GM19043 (cell line): ENCODE measurements around the gene FAHD1.

Experiments
- ATAC-seq: cut with Tn5 transposase; IDR thresholded peaks from one replicate; pipeline ENCODE4 v1.9.1; 2021; ENCODE audit warnings: low read depth; ENCODE audit not compliant: unreplicated experiment

FAHD1 gene

DNA sequence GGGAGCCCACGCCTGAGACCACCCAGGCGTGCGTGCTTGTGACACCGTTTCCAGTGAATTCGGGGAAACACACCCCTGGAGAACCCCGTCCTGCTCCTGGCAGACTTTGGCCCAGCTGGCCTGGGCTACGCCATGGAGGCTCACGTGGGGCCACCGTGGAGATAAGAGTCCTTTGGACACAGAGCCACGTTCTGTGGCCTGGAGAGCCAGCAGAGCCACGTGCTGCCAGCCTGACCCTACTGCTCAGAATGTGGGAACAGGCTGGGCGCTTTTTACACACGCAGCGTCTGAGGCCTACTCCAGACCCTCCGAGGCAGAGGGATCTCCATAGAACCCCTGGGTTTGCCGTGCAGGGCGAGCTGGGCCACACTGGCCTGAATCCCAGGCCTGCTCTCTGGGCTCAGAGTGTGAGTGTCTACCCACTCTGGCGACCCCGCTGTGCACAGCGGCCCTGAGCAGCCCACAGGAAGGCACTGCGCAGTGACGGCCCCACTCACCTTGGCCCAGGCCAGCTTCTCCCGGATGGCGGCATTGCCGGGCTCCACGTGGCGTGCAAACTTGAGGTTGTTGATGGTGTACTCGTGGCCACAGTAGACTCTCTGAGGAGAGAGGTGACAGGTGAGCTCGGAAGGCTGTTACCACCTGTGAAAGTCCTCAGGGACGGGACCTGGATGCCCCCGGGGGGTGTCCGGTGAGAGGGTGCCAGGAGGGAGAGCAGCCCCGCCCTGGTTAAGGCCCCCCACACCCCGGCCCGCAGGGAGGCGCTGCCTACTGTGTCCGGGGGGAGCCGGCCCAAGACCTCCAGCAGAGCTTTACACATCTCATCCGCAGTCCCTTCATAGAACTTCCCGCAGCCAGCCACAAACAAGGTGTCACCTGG is 10.4 kb upstream of the FAHD1 start:
- no peak for ATAC-seq

DNA sequence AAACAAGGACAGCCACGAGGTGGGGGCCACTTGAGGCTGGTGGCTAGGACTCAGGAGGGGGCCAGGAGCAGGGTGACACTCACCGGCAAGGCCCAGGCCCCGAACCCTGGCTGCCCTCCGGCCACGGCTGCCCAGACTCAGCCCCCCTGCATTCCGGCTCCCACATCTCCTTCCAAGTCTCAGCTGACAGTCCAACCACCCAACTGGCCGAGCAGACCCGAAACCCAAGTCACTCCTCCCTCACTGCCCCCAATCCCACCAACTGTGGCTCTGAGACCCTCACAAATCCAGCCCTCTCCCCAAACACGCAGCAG is 9.8 kb upstream of the FAHD1 start:
- no peak for ATAC-seq

DNA sequence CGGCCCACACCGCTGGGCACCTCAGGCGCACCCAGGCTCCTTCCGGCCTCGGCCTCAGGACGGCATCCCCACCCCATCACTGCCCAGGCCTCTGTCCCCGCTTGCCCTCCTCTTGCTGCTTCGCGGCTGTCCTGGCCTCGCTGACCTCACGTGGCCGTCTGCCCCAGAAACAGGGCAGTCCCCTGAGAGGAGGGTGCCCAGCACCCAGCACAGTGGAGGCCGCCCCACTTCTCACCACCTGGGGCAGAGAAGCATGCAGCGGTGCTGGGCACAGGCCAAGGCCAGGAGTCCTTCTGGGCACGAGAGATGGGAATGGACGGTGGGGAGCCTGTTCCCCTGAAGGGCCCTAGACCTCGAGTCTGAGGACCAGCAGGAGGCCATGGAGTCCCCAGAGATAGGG is 9.3 kb upstream of the FAHD1 start:
- ATAC-seq: no peak

DNA sequence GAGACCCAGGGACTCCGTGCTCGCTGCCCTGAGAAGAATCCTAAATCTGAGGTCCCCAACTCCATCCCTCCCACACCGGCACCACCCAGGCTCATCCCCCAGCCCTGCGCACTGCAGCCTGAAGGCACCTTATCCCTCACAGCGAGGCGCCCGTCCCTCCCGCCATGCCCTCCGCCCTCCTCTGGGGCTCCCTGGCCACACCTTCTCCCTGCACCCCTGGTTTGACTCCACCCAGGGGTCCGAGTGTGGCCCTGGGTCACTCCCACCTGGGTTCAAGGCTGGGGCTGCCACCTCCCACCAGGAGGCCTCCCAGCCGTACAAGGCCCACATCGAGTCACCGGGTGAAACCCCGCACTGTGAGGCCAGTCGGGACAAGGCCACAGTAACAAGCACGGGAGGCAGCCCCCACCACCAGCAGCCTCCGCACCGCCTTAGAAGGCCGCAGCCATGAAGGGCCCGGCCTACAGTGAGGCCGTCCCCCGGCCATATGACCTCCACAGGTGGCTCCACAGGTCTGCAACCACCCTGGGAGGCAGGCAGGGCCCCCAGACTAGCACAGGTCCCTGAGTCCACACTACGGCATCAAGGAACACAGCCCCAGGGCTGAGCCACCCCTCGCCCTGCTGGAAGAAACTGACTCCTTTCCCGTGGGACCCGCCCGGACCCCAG is 8.7 kb upstream of the FAHD1 start:
- no peak for ATAC-seq

DNA sequence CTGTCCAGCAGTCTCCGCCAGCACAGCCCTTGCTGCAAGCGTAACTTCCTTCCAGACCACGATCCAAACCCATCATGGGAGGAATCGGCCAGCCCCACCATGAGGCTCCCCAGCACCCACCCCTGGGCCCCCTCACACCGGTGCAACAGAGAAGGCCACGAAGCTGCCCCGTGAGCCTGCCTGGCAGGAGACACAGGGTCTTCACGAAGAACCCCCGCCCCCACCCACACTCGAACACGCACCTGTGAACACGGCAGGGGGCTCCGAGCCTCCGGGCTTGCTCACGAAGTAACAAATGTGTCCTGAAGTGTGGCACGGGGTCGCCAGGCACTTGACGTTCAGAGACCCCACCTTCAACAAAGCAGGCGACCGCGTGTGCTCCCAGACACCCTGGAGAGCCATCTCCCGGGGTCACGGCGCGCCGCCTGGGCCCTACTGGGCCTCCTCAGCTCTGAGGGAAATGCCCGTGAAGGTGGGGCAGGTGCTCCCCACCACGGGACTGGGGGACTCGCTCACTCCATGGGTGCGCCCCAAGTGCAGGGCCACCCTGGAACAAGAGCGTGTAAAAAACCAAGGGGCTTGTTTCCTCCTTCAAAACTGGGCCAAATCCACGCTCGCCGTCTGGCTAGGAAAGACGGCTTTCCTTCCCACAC is 8.0 kb upstream of the FAHD1 start:
- no peak for ATAC-seq

DNA sequence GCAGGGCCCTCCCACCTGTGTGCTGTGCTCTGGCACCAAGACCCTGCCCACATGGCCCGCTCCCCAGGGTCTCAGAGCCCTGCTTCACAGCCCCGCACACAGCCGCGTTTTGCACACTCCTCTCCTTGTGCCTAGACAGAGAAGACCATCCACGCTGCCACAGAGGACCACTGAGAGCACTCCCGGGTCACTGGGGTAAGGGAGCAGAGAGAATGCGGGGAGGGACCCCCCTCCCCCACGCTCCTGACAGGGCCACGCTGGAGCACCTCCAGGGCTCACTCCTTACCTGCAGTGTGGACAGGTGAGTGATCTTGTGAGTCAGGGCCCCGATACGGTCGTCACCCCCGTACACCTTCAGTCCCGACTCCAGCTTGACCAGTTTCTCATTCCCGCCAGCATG is 7.4 kb upstream of the FAHD1 start:
- no peak for ATAC-seq

DNA sequence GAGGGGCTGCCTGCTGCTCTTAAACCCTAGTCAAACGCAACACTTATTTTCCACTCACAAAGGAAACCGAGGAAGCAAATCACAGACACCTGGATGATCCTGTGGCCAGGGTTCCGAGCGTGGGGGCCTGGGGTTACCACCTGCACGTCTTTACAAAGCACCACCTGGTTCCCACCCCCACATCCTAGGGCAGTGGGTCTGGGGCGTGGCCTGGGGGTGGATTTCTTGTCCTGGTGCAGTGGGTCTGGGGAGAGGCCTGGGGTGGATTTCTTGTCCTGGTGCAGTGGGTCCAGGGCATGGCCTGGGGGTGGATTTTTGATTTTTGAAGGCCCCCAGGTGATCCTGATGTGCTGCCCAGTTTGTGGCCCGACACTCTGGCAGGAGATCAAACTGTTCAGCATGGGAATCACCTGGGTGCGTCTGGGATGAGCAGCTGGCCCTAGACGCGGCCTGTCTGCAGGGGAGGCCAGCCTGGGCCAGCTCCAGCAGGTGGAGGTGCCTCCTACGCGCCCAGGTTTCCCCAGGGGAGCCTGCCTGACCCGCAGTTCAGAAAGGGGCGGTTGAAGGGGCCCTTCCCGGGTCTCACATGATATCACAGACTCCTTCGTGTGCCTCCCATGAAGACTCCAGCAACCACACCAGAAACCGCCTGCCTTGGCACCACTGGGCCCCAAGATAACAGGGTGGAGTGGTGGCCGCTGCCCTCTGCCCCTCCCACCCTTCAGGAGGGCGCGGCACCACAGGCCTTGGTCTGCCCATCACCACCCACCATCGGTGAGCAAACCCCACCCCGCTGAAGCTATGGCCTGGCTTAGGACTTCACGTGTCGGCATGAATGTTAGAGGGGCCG is 6.7 kb upstream of the FAHD1 start:
- ATAC-seq: no peak

DNA sequence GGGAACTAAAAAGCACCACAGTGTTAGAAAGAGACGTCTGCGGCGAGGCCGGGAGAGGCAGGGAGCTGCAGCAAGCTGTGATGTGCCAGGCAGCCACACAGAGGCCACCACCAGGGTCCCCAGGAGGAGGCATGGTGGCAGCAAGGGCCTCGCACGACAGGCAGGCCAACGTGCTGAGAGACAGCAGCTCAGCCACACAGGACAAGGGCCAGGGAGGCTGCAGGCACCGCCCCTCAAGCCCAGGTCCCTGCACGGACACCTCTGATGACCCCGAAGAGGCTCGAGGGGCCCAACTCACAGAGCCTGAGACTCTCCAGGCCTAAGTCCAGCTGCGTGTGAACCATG is 6.1 kb upstream of the FAHD1 start:
- no peak for ATAC-seq

DNA sequence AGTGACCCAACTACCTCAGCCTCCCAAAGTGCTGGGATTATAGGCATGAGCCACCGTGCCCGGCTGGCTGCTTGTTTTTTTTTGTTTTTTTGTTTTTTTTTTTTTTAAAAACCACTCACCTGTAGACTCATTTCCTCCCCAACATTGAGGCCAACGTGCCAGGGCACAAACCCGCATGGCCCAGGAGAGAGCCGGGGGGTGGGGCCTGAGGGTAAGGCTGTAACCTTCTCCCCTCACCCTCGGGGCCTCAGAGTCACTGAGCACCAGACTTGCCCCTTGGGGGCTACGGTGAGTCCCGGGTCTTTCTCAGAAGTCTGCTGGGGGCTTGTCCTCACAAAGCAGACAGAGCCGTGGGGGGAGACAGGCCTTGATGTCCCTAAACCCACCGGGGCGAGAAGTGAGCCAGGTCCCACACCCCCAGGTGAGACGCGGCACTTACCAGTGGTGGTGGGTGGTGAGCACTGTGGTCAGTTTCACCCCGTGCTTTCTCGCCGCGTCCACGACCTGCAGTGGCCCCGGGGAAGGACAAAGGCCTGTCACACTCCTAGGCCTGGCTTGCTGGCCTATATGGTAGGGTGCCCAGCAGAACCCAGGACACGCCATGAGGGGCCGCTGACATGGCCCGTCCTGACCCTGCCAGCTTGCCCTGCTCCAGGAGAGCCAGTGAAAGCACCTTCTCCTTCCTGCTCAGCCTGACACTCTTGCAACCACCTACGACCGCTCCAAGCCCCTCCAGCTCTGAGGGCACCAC is 5.0 kb upstream of the FAHD1 start:
- no peak for ATAC-seq

DNA sequence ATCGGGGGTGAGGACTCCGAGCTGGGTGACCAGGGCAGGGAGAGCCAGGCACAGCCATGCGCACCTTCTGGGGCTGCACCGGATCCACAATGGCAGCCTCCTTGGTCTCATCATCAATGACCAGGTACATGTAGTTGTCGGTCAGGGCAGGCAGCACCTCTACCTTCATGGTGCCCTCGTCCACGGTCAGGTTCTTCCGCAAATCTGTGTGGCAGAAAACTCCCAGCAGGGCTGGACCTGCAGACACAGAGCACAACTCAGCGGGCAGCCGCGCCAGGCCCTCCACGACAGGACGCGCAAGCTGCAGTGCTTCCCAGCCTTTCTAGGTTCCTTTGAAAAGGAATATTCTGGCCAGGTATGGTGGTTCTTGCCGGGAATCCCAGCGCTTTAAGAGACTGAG is 4.2 kb upstream of the FAHD1 start:
- no peak for ATAC-seq

DNA sequence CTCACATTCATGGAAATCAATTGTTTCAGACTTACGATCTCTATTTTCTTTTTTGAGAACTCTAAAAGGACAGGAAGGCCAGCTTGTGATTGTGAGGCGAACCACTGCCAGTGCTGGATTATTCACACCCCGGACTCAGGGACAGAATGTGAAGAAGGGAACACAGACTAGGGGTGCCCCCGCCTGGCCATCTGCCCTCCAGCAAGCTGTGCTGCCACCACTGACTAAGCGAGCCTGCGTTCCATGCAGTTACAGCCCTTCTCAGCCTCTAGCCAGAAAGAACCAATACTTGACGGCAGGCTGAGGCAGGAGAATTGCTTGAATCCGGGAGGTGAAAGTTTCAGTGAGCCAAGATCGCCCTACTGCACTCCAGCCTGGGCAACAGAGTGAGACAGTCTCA is 3.2 kb upstream of the FAHD1 start:
- ATAC-seq: no peak

DNA sequence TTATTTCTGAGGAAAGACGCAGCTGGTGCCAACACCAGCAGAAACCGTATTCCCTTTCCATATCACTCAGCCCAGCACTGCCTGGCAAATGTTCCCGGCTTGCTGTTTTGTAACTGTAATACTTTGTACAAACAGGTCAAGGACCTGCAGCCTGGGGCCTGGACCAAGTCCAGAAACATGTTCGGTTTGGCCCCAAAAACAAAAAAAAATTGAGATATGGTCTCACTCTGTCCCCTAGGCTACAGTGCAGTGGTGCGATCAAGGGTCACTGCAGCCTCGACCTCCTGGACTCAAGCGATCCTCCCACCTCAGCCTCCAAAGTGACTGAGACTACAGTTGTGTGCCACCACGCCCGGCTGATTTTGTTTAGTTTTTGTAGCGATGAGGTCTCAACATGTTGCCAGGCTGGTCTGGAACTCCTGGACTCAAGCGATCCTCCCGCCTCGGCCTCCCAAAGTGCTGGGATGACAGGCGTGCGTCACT is 1.6 kb upstream of the FAHD1 start:
- ATAC-seq: no peak

DNA sequence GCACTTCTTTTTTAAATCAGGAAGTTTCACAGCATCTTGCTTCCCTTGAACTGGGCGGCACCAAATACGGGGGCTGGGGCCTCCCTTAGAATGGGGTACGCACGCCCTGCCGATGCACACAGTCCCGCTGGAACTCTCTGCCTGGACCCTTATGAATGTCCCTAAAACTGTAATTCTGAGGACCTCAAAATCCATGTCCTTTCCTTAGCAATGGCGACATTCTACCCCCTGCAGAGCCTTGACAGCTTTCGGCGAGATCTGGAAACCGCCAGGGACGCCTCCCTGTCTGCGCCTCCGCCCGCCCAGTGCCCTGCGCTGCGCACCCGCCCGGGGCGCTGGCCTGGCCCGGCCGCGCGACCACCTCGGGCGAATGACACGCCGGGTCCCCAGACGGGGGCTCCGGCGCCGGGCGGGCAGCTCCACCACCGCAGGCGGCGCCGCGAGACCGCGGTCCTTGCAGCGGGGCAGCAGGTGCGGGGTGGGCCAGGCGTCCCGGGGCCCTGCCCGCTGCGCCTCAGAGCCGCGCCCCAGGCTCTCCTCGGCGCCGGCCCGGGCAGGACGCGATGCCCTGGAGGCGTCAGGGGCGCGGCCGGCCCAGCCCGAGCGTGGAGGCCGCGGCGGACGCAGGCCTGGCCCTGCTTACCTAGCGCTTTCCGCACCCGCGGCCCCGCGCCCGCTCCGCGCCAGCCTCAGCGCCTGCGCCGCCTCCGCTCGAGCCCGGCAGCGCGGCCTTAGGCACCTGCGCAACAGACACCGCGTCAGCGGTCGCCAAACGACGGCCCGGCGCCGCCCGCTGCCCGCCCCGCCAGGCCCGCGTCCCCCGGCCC is 929 bp upstream of the FAHD1 start:
- peak; percentile 32 for ATAC-seq

DNA sequence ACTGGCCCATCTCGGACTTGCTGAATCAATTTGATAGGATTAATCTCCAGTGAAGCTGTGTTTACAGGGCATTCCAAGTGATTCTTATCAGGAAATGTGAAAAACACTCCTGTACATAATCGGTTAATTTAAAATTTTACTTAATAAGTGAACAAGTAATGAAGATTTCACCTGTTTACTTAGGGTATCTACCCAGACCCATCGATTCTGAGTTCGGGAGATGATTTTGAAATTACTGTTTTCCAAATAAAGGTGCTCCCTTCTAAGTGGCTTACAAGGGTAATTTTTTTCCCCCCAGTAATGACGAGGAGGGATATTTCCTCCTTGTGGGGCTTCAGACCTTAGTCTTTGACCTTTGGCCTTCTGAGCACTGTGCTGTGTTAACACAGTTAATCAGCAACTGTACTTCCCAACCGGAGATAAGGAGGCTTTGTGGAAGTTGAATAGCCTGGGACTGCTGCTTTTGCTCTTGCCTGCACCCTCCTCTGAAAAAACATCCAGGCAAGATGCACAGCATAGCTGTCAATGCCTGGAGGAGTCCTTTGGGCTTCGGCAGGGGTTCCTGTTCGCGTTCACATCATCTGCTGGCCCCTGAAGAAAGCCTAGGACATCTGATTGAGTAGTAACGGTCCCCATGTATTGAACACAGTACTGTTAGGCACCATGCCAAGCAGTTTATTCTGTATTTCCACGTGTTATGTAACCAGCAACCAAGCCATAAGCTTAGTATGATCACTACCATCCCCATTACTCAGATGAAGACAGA is 1.8 kb downstream of the FAHD1 start:
- no peak for ATAC-seq

DNA sequence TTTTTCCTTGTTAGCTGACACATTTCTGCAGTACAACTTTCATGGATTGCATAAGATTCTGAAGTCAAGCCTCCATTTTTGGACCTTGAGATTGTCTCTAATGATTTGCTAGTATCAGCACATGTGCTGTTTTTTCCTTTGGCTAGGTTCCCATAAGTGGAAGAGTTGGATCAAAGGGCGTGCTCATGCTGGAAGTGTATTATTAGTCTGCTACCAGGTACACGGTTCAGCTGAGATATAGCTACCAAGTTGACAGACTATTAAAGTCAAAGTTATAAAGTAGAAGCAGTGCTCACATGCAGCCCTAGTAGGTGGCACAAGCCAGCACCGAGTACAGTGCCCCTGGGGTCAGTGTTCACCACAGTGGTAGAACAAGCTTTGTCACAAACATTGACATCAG is 3.2 kb downstream of the FAHD1 start:
- ATAC-seq: no peak

DNA sequence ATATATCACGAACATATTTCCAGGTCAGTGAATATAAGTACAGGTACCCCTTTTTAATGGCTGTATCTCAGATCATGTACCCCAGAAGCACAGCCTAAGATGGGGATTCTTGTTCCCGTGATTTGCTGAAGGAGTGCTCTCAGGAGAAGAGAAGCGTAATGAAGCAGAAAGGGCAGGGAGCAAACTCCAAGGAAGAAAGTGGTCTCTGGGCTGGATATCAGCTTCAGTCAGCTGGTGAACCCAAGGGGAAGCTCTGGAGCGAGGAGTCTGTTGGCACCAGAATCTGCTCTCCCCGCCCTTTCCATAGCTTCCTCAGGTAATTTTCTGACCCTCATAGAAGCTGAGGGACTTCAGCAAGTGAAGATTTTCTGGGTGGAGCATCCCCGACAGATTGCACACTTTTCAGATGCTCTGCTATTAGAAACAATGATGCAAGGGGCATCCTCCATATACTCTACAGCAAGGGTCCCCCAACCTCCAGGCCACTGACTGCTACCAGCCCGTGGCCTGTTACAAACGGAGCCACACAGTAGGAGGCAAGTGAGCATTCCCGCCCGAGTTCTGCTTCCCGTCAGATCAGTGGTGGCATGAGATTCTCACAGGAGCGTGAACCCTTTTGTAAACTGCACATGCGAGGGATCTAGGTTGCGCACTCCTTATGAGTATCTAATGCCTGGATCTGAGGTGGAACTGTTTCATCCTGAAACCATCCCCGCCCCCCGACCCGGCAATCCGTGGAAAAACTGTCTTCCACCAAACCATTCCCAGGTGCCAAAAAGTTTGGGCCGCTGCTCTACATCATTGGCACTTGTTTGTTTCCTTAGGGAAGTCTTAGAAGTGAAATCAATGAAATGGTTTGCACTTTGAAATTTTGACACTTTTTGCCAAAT is 4.4 kb downstream of the FAHD1 start:
- no peak for ATAC-seq

DNA sequence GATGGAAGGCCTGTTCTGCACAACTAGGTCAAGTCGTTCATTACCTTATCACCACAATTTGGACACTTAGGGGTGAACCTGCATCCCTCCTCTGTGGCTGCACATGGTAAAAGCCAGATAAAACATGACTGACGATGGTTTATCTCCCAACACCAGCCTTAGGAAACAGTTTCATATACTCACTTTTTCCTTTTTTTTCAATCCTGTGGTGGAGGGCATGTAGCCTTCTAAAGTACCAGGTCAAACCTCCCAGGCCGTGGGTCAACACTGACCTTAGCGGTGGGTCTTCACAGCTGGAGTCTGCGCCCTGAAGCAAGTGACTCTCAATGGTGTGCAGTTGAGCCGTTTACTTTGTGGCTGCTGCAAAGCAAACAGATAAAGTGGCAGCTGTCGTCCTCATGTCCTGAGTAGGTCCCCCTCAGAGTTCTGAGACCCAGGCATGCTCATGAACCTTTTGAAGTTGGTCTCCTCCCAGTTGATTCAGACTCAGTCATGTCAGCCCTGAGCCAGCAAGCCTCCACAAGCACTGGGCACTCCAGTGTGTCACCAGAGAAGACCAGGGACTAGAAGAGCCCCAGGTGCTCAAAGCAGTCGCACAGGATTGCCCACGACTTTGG is 5.9 kb downstream of the FAHD1 start:
- ATAC-seq: no peak
